GM19023 (cell line): ENCODE data around the gene DNTTIP2.
"Not testable (repeated sequence)": the region's sequence is repeated elsewhere in the genome, so short reads cannot be mapped to it uniquely, and the experiment has no call there.

Experiments
- ATAC-seq: cut with Tn5 transposase; IDR thresholded peaks from one replicate; pipeline ENCODE4 v1.9.1; 2021; ENCODE audit warnings: mild to moderate bottlenecking, moderate library complexity; ENCODE audit not compliant: unreplicated experiment

The DNTTIP2 gene

DNA sequence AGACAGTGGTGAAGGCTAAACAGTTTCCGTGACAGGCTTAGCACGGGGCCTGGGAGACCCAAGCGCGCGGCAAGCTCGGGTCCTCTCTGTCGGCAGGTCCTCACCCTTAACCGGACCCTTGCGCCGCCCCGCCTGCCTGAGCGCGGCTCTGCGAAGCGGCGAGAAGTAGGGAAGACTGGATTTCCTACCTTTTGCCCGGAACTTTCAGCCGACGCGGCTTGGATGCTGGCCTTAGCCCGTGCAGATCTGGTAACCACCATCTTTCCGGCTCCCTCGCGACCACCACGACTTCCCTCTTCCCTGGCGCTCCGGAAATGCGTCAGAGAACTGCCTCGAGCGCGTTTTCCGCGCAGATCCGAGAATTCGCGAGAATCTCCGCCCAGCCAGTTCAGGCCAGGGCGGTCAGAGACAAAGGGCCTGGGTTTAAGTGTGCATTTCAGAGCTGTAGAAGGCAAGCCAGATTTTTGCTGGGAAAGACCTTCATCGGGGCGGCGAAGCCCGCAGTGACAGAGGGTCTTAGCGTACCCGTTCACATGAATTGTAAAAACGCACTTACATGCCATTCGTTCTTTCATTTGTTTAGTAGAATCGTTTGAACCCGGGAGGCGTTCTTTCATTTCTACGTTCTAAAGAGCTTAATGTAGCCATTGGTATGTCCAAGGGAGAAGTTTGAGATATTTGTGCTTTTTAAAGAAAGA, at the start of gene DNTTIP2:
DNTTIP2 (minus strand) TSS at position 318 of the 698 bp plus-strand sequence; CDS start at position 260, 58 bp downstream.
- peak; percentile 97 for ATAC-seq

DNA sequence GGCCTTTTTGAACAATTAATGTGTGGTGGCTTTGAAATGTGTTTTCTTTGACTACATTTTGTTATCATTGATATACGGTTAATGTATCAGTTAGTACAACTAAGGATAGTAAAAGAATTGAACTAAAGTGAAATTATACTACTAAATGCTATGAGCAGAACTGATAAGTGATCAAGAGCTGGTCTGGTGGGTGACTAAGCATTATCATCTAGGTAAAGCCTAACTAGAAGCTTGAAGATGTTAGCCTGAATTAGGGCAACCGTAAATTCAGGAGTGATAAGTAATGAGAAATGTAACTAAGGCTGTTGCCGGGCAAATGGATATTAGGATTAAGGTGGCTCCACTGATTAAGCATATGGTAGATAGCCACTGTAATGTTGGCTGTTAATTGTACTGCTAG, 46.2 kb upstream of the DNTTIP2 start:
- no peak for ATAC-seq

DNA sequence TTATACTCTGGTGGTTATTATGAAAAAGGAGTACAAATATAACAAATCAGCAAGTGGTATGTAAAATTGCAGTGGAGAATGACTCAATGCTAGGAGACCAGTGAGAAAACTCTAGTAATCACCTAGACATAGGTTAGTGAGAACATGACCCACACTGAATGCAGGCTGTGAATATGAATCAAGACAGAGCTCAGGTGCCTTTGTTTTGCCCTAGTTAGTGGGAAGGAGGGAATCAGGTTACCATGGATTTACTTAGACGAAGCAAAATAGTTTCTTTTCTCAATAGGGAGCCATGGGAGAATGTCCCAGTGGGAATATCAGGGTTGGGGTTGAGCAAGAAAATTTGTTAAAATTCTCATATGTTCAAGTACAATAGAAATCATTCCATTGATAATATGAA, 40.8 kb upstream of the DNTTIP2 start:
- ATAC-seq, result no peak

- no peak for ATAC-seq
Measured at GRCh38 chr1:93917302-93917701, 38.3 kb upstream of the DNTTIP2 start.

DNA sequence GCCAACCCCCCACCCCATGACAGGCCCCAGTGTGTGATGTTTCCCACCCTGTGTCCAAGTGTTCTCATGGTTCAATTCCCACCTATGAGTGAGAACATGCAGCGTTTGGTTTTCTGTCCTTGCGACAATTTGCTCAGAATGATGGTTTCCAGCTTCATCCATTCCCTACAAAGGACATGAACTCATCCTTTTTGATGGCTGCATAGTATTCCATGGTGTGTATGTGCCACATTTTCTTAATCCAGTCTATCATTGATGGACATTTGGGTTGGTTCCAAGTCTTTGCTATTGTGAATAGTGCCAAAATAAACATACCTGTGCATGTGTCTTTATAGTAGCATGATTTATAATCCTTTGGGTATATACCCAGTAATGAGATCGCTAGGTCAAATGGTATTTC, 31.9 kb upstream of the DNTTIP2 start:
- ATAC-seq, result not testable (repeated sequence)

DNA sequence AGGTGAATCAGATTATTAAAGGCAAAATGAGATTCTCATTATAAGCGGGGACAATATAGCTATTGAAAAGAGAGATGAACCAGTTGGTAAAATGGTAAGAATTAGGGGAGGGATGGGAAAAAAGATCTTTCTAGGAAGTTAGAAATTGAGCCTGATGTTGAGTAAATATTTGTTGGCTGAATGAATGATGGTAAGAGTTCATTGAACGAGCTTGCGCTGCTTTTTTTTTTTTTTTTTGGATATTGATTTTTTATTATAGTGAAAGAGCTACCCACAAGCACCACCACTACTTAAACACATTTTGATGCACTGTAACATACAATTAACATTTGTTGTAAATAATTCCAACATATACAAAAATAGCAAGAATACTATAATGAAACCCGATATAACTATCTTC, 31.3 kb upstream of the DNTTIP2 start:
- no peak for ATAC-seq

DNA sequence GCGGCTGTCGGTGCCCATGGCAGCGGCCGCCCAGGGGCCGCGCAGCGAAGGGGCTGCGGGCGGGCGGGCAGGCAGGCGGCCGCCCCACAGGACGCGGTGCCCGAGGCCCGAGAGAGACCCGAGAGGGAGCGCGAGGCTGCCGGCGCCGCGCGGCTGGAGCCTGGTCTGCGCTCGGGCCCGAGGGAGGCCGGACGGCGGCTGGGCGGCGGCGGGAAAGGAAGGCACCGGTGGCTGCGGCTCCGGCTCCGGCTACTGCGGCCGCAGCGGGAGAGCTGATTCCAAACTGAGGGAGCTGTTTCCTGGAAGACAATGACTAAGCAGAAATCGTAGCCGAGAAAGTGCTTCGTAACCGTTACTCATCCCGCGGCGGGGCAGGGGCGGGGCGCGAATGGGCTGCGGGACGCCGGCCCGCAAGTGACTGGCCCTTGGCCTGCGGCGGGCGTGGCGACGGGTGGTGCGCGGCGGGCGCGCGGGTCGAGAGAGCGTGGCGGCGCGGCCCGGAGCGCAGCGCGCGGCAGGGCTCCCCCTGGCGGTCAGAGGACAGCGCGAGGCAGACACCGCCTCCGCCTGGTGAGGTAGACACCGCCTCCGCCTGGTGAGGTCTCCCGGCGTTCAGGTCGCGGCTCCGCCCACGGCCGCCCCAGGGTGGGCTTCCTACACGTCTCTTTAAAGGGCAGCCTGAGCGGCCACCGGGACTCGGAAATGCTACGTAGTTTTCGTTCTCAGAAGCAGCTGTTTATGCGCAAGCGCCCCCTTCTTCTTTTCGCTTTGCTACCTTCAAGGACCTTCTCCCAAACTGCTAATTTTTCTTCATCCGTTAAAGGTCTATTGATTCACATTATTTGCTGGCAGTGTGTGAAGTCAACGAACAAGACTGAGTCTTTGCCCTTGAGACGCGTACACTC, 30.4 kb upstream of the DNTTIP2 start, which contains the start of gene GCLM:
GCLM (minus strand) TSS at position 285 of the 905 bp plus-strand sequence; CDS start at position 18, 267 bp downstream.
- ATAC-seq, result peak; percentile 96

DNA sequence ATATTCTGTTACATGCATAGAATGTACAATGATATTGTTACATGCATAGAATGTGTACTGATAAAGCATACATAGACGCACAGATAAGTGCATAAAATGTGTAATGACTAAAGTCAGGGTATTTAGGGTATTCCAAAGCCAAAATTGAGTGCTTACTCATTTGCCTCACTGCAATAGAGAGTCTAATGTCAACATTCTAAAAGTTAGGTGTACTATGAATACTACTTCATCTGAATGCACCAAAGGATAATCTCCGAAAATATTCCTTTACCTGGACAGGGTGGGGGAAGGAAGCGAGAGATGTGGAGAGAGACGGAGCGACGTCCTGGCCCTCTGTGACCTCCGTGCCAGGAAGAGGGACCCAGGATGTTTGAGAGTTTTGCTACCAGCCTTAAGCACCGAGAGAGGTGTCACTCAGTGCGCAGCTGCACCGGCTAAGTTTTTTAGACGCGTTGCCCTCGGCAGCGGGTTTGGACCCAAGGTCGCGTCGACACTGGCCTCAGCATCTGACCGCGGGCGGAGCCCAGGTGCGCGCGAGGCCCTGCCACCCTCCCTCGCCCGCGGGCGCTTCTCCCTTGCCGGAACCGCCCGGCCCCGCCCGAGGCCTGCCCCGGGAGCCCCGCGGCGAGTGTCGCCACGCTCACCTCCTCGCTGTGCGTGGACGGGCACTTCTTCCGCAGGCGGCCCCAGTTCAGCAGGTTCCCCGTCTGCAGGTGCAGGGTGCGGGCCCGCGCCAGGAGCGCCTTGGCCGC, 29.6 kb upstream of the DNTTIP2 start:
- ATAC-seq, result peak; percentile 39

GRCh38 chr1:93907718-93908117, 28.7 kb upstream of the DNTTIP2 start:
- no peak for ATAC-seq

- no peak for ATAC-seq
Measured at GRCh38 chr1:93906480-93906879, 27.5 kb upstream of the DNTTIP2 start.

DNA sequence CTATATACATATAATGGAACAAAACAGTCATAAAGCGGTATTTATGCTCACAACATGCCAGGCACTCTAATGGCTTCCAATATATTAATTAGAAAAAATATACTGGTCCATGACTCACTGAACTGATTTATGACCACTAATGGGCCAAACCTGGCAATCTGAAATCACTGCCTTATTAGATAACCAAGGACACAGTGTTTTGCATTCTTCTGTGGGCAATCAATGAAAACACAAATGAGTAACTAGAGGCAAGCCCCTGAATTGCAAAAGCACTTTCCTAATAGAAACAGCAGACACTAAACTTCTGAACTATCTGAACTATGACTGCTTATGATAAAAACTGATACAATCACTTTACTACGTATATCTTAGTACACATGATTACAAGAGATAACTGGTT, 26.7 kb upstream of the DNTTIP2 start:
- ATAC-seq, result no peak

DNA sequence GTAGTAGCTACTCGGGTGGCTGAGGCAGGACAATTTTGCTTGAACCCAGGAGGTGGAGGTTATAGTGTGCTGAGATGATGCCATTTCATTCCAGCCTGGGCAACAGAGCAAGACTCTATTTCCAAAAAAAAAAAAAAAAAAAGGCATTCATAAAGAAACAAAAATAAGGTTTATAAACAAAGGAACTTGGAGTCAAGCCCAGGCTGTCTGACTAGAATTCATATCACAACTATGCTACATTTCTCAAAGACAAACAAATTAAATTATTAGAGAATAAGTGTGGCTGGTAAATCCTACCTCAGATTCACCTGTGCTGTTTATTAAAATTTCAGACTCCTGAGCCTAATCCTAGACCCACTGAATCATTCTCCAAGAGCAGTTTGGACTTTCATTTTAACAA, 26.0 kb upstream of the DNTTIP2 start:
- no peak for ATAC-seq

- ATAC-seq, result no peak
Measured at GRCh38 chr1:93904228-93904627, 25.2 kb upstream of the DNTTIP2 start.

- ATAC-seq, result no peak
Measured at GRCh38 chr1:93900723-93901504, 21.9 kb upstream of the DNTTIP2 start.

- ATAC-seq, result no peak
Measured at GRCh38 chr1:93899543-93900207, 20.7 kb upstream of the DNTTIP2 start.

GRCh38 chr1:93888900-93889299, 9.9 kb upstream of the DNTTIP2 start:
- no peak for ATAC-seq

GRCh38 chr1:93882269-93882668, 3.3 kb upstream of the DNTTIP2 start:
- ATAC-seq, result no peak

- no peak for ATAC-seq
Measured at GRCh38 chr1:93880731-93881130, 1.7 kb upstream of the DNTTIP2 start.

- peak; percentile 60 for ATAC-seq
Measured at GRCh38 chr1:93878501-93878888, 511 bp downstream of the DNTTIP2 start.

- no peak for ATAC-seq
Measured at GRCh38 chr1:93877529-93877928, 1.5 kb downstream of the DNTTIP2 start.
